ENCODE measurements around the gene SLC13A4. TPM values are rescaled to one million over a fixed set of nuclear protein-coding genes. Genes with fewer than 3 reads are reported as not detected.

The SLC13A4 gene
- total and polyA plus RNA-seq, 2 donors (not counting 3 experiments of a cell fraction or from before 2014, with no cell fraction given), result not detected

DNA sequence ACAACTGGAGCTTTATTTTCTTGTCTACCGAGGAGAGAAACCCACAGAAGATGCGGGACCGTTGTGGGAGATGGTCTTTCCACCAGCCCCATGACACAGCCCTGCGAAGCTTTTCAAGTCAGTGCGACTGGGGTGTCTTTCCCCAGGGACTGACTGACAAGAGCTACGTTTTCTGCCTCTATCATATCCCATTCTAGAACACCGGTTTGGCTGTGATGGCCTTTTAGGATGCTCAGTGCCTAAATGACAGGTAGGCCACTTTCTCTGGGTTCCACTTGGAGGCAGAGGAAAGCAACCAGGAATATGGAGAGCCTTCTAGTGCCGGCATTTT lies 16.9 kb downstream of the SLC13A4 start:
- peak overlapping the region; percentile 18 for H2AFZ ChIP-seq (ENCODE audit: low read depth, low read length)
- CTCF ChIA-PET, result interaction anchor here (0.6 to 3.7 kb wide), 8 partner anchors 11 to 47 kb away, joined by 3 to 14 read pairs (median 5); no protein-coding TSS in a partner anchor
- H3K36me3 ChIP-seq (ENCODE audit: control insufficient read depth in 2 of 2, extremely low read depth in 1 of 2, insufficient read depth in 2 of 2, low read length in 2 of 2), result no peaks in the 10 kb centered on the region
- no peaks in the 10 kb centered on the region for H3K9me3 ChIP-seq (replicated peaks; ENCODE audit: control insufficient read depth, insufficient read depth, low read length)
- no peaks in the 10 kb centered on the region for H4K20me1 ChIP-seq (replicated peaks; ENCODE audit: control insufficient read depth, extremely low read depth, insufficient read depth, low read length)
- H3K9ac ChIP-seq (replicated peaks; ENCODE audit: extremely low read depth, insufficient read depth, low read length), result no peak overlapping the region
- no peaks in the 10 kb centered on the region for H3K79me2 ChIP-seq (ENCODE audit: control insufficient read depth, insufficient read depth, low read length)
- no peaks in the 10 kb centered on the region for H3K27me3 ChIP-seq (ENCODE audit: control insufficient read depth in 2 of 2, insufficient read depth in 2 of 2, low read length in 2 of 2)
- dilution Hi-C loops (cut with MboI; ENCODE audit: extremely low pct_ligation_motif_present, low sequenced_read_pairs) (no loop called here), intact Hi-C loops (cut with micrococcal nuclease) (loop anchor here (5.0 kb wide), 2 partner anchors 36 to 86 kb away; partner anchors contain the start of gene FAM180A)
- no peaks in the 10 kb centered on the region for H3K9me1 ChIP-seq (replicated peaks; ENCODE audit: control insufficient read depth, extremely low read depth, insufficient read depth, low read length)
- DNase-seq (ENCODE audit: low read depth, low spot score) (no peak), FAIRE-seq (no peak)
- H3K4me1 ChIP-seq (ENCODE audit: control insufficient read depth, extremely low read depth, insufficient read depth, low read length), result peaks cover 18% of the 10 kb centered on the region
- no peak overlapping the region for H3K4me2 ChIP-seq (ENCODE audit: insufficient read depth, low read length)
- POLR2A ChIA-PET, result no interaction called here
- no TSS peak for BruUV-seq (replicated peaks)
- H3K4me3 ChIP-seq (replicated peaks in 1 of 3; ENCODE audit: insufficient read depth in 1 of 3, low read depth in 1 of 3, low read length in 3 of 3), result no peak overlapping the region
- no peak for TF ChIP-seq JUN (IDR thresholded peaks at IDR 0.05; ENCODE audit: borderline replicate concordance, insufficient read depth, insufficient read length, low read depth)
- TF ChIP-seq POLR2AphosphoS5 (IDR thresholded peaks at IDR 0.05; ENCODE audit: insufficient read depth, low read depth, low read length), result no peak
- TF ChIP-seq CTCF (IDR thresholded peaks at IDR 0.05; ENCODE audit: extremely low read depth in 1 of 2, insufficient read depth in 1 of 2, low read depth in 1 of 2, low read length in 2 of 2), result no peak
- no peak overlapping the region for H3K27ac ChIP-seq (ENCODE audit: insufficient read depth, low read depth, low read length)

GRCh38 chr7:135710417-135711138 lies 17.4 kb downstream of the SLC13A4 start:
- ChIA-PET CTCF (interaction anchor here (1.0 to 2.3 kb wide), 6 partner anchors 9 to 48 kb away, joined by 3 to 12 read pairs (median 5); no protein-coding TSS in a partner anchor), POLR2A (no interaction called here)
- intact Hi-C loops (cut with micrococcal nuclease), result loop anchor here (5.0 kb wide), 2 partner anchors 37 to 87 kb away; partner anchors contain the start of gene FAM180A
- Histone ChIP-seq H3K4me1 (ENCODE audit: control insufficient read depth, extremely low read depth, insufficient read depth, low read length) (peaks cover 18% of the 10 kb centered on the region), H3K27ac (ENCODE audit: insufficient read depth, low read depth, low read length) (no peak overlapping the region), H2AFZ (ENCODE audit: low read depth, low read length) (peak overlapping the region; percentile 18), H3K9me3 (replicated peaks; ENCODE audit: control insufficient read depth, insufficient read depth, low read length) (no peaks in the 10 kb centered on the region), H3K36me3 (ENCODE audit: control insufficient read depth in 2 of 2, extremely low read depth in 1 of 2, insufficient read depth in 2 of 2, low read length in 2 of 2) (no peaks in the 10 kb centered on the region), H3K27me3 (ENCODE audit: control insufficient read depth in 2 of 2, insufficient read depth in 2 of 2, low read length in 2 of 2) (no peaks in the 10 kb centered on the region), H3K4me3 (replicated peaks in 1 of 3; ENCODE audit: insufficient read depth in 1 of 3, low read depth in 1 of 3, low read length in 3 of 3) (no peak overlapping the region), H3K9ac (replicated peaks; ENCODE audit: extremely low read depth, insufficient read depth, low read length) (no peak overlapping the region), H4K20me1 (replicated peaks; ENCODE audit: control insufficient read depth, extremely low read depth, insufficient read depth, low read length) (no peaks in the 10 kb centered on the region), H3K9me1 (replicated peaks; ENCODE audit: control insufficient read depth, extremely low read depth, insufficient read depth, low read length) (no peaks in the 10 kb centered on the region), H3K79me2 (ENCODE audit: control insufficient read depth, insufficient read depth, low read length) (no peaks in the 10 kb centered on the region), H3K4me2 (ENCODE audit: insufficient read depth, low read length) (no peak overlapping the region)
- dilution Hi-C loops (cut with MboI; ENCODE audit: extremely low pct_ligation_motif_present, low sequenced_read_pairs), result no loop called here
- TF ChIP-seq CTCF (IDR thresholded peaks at IDR 0.05; ENCODE audit: extremely low read depth in 1 of 2, insufficient read depth in 1 of 2, low read depth in 1 of 2, low read length in 2 of 2) (peak; percentile 31 to 66), GATA2 (IDR thresholded peaks at IDR 0.05; ENCODE audit: insufficient read depth, insufficient read length, low read depth, low read length) (no peak)
- FAIRE-seq (no peak), DNase-seq (ENCODE audit: low read depth, low spot score) (no peak)
- no TSS peak for BruUV-seq (replicated peaks)
